ENCODE results near the gene LCOR.

The LCOR gene

DNA sequence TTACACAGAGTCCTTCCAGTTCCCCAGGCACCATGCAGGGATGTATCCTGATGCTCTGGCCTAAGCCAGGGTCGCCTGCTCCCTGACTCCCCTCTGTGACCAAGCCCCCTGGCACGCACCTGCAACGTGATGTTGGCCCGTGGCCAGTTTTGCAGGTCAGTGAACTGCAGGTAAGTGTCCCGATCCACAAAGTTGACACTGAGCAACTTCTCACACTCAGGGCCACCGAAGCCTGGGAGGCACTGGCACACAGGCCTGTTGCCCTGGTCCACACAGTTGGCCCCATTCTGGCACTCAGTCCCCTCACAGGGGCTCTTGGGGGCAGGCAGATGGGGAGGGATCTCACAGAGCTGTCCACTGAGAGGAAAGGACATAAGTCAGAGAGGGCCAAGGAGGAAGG is 174.3 kb downstream of the LCOR start (continued):
- TF ChIP-seq, protein P1, sequence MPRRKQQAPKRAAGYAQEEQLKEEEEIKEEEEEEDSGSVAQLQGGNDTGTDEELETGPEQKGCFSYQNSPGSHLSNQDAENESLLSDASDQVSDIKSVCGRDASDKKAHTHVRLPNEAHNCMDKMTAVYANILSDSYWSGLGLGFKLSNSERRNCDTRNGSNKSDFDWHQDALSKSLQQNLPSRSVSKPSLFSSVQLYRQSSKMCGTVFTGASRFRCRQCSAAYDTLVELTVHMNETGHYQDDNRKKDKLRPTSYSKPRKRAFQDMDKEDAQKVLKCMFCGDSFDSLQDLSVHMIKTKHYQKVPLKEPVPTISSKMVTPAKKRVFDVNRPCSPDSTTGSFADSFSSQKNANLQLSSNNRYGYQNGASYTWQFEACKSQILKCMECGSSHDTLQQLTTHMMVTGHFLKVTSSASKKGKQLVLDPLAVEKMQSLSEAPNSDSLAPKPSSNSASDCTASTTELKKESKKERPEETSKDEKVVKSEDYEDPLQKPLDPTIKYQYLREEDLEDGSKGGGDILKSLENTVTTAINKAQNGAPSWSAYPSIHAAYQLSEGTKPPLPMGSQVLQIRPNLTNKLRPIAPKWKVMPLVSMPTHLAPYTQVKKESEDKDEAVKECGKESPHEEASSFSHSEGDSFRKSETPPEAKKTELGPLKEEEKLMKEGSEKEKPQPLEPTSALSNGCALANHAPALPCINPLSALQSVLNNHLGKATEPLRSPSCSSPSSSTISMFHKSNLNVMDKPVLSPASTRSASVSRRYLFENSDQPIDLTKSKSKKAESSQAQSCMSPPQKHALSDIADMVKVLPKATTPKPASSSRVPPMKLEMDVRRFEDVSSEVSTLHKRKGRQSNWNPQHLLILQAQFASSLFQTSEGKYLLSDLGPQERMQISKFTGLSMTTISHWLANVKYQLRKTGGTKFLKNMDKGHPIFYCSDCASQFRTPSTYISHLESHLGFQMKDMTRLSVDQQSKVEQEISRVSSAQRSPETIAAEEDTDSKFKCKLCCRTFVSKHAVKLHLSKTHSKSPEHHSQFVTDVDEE (CRISPR knock-in tag; IDR thresholded peaks at IDR 0.05), result no peak
- TF ChIP-seq OSR1 (CRISPR knock-in tag; IDR thresholded peaks at IDR 0.05), result no peak
- TF ChIP-seq ZFP3 (CRISPR knock-in tag; IDR thresholded peaks at IDR 0.05), result no peak
- TF ChIP-seq ZNF565 (CRISPR knock-in tag; conservative IDR thresholded peaks at IDR 0.05; ENCODE audit: low read depth), result no peak

DNA sequence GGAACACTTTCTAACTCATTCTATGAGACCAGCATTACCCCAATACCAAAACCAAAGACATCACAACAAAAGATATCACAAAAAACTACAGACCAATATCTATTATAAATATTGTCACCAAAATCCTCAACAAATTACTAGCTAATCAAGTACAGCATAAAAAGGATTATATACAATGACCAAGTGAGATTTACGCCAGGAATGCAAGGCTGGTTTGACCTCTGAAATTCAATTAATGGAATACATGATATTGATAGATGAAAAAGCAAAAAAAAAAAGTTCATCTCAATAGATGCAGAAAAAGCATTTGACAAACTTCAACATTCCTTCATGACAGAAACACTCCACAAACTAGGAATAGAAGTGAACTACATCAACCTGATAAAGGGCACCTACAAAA is 175.3 kb downstream of the LCOR start:
- ATAC-seq, result no peak
- TF ChIP-seq ZNF565 (CRISPR knock-in tag; conservative IDR thresholded peaks at IDR 0.05; ENCODE audit: low read depth) (no peak), GLIS3 (CRISPR knock-in tag; IDR thresholded peaks at IDR 0.05) (no peak), ZNF70 (CRISPR knock-in tag; IDR thresholded peaks at IDR 0.05) (no peak), ZNF8 (CRISPR knock-in tag; IDR thresholded peaks at IDR 0.05) (no peak), ZC3H10 (CRISPR knock-in tag; IDR thresholded peaks at IDR 0.05) (no peak), RARB (CRISPR knock-in tag; IDR thresholded peaks at IDR 0.05) (no peak), SNAI2 (CRISPR knock-in tag; IDR thresholded peaks at IDR 0.05) (no peak), ESRRG (CRISPR knock-in tag; IDR thresholded peaks at IDR 0.05) (no peak), TOX (CRISPR knock-in tag; IDR thresholded peaks at IDR 0.05; ENCODE audit: borderline replicate concordance) (no peak), ARNTL (CRISPR knock-in tag; IDR thresholded peaks at IDR 0.05; ENCODE audit: borderline replicate concordance, low read depth) (no peak), ZFP3 (CRISPR knock-in tag; IDR thresholded peaks at IDR 0.05) (no peak), BACH2 (CRISPR knock-in tag; IDR thresholded peaks at IDR 0.05; ENCODE audit: borderline replicate concordance) (no peak)
- TF ChIP-seq, protein P2, sequence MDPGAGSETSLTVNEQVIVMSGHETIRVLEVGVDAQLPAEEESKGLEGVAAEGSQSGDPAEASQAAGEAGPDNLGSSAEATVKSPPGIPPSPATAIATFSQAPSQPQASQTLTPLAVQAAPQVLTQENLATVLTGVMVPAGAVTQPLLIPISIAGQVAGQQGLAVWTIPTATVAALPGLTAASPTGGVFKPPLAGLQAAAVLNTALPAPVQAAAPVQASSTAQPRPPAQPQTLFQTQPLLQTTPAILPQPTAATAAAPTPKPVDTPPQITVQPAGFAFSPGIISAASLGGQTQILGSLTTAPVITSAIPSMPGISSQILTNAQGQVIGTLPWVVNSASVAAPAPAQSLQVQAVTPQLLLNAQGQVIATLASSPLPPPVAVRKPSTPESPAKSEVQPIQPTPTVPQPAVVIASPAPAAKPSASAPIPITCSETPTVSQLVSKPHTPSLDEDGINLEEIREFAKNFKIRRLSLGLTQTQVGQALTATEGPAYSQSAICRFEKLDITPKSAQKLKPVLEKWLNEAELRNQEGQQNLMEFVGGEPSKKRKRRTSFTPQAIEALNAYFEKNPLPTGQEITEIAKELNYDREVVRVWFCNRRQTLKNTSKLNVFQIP (CRISPR knock-in tag; IDR thresholded peaks at IDR 0.05; ENCODE audit: borderline replicate concordance, low read depth), result no peak
- TF ChIP-seq, protein P3, sequence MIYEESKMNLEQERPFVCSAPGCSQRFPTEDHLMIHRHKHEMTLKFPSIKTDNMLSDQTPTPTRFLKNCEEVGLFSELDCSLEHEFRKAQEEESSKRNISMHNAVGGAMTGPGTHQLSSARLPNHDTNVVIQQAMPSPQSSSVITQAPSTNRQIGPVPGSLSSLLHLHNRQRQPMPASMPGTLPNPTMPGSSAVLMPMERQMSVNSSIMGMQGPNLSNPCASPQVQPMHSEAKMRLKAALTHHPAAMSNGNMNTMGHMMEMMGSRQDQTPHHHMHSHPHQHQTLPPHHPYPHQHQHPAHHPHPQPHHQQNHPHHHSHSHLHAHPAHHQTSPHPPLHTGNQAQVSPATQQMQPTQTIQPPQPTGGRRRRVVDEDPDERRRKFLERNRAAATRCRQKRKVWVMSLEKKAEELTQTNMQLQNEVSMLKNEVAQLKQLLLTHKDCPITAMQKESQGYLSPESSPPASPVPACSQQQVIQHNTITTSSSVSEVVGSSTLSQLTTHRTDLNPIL (CRISPR knock-in tag; IDR thresholded peaks at IDR 0.05; ENCODE audit: low read depth), result no peak
- TF ChIP-seq, protein P1 (CRISPR knock-in tag; IDR thresholded peaks at IDR 0.05), result no peak

DNA sequence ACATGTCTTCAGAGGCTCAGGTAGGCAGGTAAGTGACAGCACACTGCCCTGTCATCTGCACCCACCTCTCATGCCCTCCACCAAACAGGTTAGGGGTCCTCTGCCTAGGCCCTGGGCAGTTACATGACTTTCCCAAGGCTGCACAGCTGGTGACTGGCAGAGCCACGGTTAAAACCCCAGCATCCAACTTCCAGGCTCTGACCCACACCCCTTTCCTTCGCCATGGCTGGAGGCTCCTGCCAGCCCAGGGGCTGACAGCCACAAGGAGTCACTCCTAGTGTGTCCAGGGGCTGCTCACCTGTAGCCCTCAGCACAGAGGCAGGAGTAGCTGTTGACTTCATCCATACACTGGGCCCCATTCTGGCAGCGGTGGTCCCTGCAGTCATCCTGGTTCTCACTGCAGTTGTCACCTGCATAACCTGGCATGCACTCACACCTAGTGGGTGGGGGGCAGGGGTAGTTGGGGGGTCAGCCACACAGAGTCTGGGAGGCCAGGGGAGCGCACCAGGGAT is 178.7 kb downstream of the LCOR start:
- no peak for ATAC-seq
- TF ChIP-seq ISL1 (CRISPR knock-in tag; IDR thresholded peaks at IDR 0.05) (no peak), ZFP3 (CRISPR knock-in tag; IDR thresholded peaks at IDR 0.05) (no peak), RARB (CRISPR knock-in tag; IDR thresholded peaks at IDR 0.05) (no peak), ZNF8 (CRISPR knock-in tag; IDR thresholded peaks at IDR 0.05) (no peak), TOX (CRISPR knock-in tag; IDR thresholded peaks at IDR 0.05; ENCODE audit: borderline replicate concordance) (no peak), ZNF565 (CRISPR knock-in tag; conservative IDR thresholded peaks at IDR 0.05; ENCODE audit: low read depth) (no peak), OSR1 (CRISPR knock-in tag; IDR thresholded peaks at IDR 0.05) (no peak), GLIS3 (CRISPR knock-in tag; IDR thresholded peaks at IDR 0.05) (no peak), ZNF70 (CRISPR knock-in tag; IDR thresholded peaks at IDR 0.05) (no peak), CSDC2 (CRISPR knock-in tag; IDR thresholded peaks at IDR 0.05) (no peak), PPARA (CRISPR knock-in tag; IDR thresholded peaks at IDR 0.05; ENCODE audit: borderline replicate concordance) (no peak), ESRRG (CRISPR knock-in tag; IDR thresholded peaks at IDR 0.05) (no peak), TCF4 (CRISPR knock-in tag; IDR thresholded peaks at IDR 0.05; ENCODE audit: borderline replicate concordance) (no peak)
- TF ChIP-seq, protein P2 (CRISPR knock-in tag; IDR thresholded peaks at IDR 0.05; ENCODE audit: borderline replicate concordance, low read depth), result no peak
- TF ChIP-seq, protein P1 (CRISPR knock-in tag; IDR thresholded peaks at IDR 0.05), result no peak
- TF ChIP-seq, protein P4, sequence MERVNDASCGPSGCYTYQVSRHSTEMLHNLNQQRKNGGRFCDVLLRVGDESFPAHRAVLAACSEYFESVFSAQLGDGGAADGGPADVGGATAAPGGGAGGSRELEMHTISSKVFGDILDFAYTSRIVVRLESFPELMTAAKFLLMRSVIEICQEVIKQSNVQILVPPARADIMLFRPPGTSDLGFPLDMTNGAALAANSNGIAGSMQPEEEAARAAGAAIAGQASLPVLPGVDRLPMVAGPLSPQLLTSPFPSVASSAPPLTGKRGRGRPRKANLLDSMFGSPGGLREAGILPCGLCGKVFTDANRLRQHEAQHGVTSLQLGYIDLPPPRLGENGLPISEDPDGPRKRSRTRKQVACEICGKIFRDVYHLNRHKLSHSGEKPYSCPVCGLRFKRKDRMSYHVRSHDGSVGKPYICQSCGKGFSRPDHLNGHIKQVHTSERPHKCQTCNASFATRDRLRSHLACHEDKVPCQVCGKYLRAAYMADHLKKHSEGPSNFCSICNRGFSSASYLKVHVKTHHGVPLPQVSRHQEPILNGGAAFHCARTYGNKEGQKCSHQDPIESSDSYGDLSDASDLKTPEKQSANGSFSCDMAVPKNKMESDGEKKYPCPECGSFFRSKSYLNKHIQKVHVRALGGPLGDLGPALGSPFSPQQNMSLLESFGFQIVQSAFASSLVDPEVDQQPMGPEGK (CRISPR knock-in tag; IDR thresholded peaks at IDR 0.05; ENCODE audit: borderline replicate concordance), result no peak

All from SK-N-SH treated with all-trans-retinoic acid at 6 μM for 48 hours (cell line).